Activated naive CD4-positive, alpha-beta T cell treated with anti-CD3 and anti-CD28 coated beads, Interleukin-2, amount 50 U/mL, for 24 hours (primary cell): ENCODE results near the gene PBLD.
"Not testable (repeated sequence)": the region's sequence is repeated elsewhere in the genome, so short reads cannot be mapped to it uniquely, and the experiment has no call there.

Experiments
- H3K27ac Mint-ChIP-seq: one replicate; pipeline ENCODE4 v1.8.0; 2021; ENCODE audit warnings: mild to moderate bottlenecking, mixed read lengths
- H3K27me3 Mint-ChIP-seq: one replicate; pipeline ENCODE4 v1.8.0; 2021; ENCODE audit warnings: mixed read lengths
- H3K36me3 Mint-ChIP-seq: one replicate; pipeline ENCODE4 v1.8.0; 2021; ENCODE audit warnings: mixed read lengths
- H3K4me1 Mint-ChIP-seq: one replicate; pipeline ENCODE4 v1.8.0; 2021; ENCODE audit warnings: mixed read lengths
- H3K4me3 Mint-ChIP-seq: one replicate; pipeline ENCODE4 v1.8.0; 2021; ENCODE audit warnings: mild to moderate bottlenecking, mixed read lengths
- H3K9me3 Mint-ChIP-seq: one replicate; pipeline ENCODE4 v1.8.0; 2021; ENCODE audit warnings: mixed read lengths

PBLD gene

DNA sequence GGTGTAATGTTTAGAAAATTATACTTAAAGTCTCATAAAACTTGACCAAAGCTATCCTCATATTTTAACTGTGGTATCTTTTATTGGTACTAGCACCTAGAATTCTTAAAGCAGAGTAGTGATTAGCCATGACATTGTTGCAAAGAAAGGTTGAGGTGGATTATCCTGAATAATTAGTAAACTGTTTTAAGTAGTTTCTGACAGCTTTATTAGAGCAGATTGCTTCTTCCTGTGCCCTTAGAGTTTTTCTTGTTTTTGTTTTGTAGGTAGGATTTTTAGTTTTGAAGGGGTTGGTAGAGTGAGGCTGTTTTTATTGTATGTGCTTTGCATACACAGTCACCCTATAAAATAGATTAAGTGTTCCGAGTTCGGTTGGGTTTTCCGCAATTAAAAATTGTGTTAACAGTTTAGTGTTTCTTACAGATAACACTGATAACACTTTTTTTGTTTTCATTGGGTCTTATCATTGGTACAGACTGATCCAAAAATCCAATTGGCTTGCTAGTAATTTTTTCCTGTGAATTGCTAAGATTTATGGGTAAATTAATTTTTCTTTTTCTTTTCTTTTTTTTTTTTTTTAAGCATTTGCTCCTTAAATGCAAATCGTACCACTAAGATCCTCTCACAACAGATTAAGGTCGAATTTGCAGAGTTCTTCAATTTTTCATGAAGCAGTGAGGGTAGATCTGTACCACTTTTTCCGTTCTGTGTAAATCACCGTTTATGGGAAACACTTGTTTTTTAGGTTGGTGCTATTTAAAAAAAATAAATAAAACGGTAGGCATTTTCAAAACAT lies 2.1 kb upstream of the PBLD start:
- peak overlapping the region; percentile 100 for H3K4me3 Mint-ChIP-seq
- peaks cover 68% of the 10 kb centered on the region for H3K4me1 Mint-ChIP-seq
- peaks cover 27% of the 10 kb centered on the region for H3K36me3 Mint-ChIP-seq
- peak overlapping the region; percentile 96 for H3K27ac Mint-ChIP-seq
- H3K27me3 Mint-ChIP-seq, result no peaks in the 10 kb centered on the region
- no peaks in the 10 kb centered on the region for H3K9me3 Mint-ChIP-seq

DNA sequence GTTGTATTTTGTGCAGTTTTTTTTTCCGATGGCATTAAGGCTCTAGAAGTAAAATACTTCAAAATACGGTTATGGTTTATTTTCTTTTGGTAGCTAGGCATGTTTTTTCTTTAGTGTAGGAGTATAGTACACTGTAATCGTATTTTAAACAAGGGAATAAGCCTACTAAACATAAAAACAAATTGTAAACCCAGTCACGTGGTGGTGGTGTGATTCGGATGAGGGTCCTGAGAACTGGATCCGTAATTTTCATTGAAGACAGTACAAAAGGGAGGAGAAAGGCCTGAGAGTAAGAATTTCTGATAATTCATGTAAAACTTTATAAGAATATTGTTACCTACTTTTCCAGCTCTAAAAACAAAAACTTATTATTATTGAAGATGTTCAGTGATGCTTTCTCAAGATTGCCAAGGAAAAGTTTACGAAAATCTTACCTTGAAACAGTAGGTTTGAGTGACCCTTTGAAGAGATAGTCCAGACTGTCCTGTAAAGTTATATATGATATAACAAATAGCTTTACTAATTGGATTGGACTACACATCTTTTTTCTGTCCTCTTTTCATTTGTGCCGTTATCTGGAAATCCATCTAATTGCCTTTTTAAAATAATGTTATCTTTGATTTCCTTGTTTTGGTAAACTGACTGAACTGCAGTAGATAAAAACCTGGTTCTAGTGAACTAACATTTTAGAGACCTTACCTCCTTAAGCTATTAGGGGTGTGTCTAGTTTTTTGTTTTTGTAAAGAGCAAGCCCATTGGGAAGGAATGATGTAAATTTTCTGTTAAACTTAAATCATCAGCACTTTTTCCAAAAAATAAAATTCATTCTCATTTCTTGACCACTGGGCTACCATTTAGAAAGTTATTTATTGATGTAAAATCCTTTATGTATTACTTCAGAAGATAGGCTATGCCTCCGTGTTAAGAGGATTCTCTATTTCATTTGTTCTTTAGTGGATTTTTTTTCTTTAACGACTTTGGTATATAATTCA lies 1.0 kb upstream of the PBLD start:
- Mint-ChIP-seq H3K36me3 (peaks cover 24% of the 10 kb centered on the region), H3K9me3 (no peaks in the 10 kb centered on the region), H3K27ac (peak overlapping the region; percentile 100), H3K4me1 (peaks cover 63% of the 10 kb centered on the region), H3K27me3 (no peaks in the 10 kb centered on the region), H3K4me3 (peak overlapping the region; percentile 100)

DNA sequence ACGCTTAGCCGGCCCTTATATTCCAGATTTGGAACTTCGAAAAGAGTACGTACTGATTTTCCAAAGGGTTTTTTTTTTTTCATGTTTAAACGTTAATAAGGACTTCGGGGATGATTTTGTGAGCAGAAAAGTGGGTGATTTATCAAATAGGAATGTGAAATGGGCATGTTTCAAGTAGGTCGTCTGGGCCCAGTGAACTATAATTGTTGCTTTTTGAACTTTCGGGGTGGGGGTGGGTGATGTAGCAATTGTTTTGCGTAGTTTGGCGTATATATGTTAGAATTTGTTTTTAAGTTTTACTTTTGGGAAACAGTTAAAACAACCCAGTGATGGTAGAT lies 299 bp upstream of the PBLD start:
- H3K4me1 Mint-ChIP-seq, result peaks cover 65% of the 10 kb centered on the region
- peak overlapping the region; percentile 100 for H3K27ac Mint-ChIP-seq
- peaks cover 22% of the 10 kb centered on the region for H3K36me3 Mint-ChIP-seq
- H3K9me3 Mint-ChIP-seq, result no peaks in the 10 kb centered on the region
- H3K4me3 Mint-ChIP-seq, result peak overlapping the region; percentile 100
- H3K27me3 Mint-ChIP-seq, result no peaks in the 10 kb centered on the region

DNA sequence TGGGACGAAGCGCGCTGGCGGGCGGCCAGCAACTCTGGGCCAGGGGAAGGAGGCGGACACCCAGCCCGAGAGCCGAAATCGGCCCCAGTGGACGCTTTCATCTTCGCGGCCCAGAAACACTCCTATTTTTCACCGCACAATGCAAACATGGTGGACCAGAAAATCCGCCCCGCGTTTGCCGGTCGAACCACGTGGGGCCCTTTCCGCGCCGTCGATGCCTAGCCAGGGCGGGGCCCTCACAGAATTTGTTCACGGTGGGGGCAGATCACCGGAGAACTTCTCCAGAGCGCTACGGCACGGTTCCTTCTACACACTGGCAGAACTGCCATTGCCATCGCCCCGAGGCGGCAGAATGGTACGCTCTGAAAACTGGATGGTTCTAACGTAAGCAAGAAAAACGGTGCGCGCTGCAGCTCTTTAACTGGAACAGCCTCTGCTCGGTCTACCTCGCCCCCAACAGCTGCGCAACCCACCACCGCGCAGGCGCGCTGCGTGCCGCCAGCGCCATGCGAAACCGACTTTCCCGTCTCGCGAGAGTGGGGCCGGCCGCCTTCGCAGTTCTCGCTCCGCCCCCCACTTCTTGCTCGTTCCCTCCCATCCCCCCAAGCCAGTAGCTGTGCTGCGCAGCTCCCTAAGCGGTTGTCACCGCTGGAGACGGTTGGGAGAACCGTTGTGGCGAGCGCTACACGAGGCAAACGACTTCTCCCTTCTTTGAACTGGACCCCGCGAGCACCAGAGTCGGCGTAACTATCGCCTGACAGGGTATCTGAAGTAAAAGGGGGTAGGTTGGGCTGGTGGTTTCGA lies 1.1 kb downstream of the PBLD start, which contains the start of gene HNRNPH3:
Gene HNRNPH3 (plus strand): TSS at position 610 of the 804 bp plus-strand sequence. CDS start 5,158 bp downstream, outside the sequence.
- H3K9me3 Mint-ChIP-seq, result no peaks in the 10 kb centered on the region
- peaks cover 52% of the 10 kb centered on the region for H3K4me1 Mint-ChIP-seq
- peak within 1 kb of the TSS; percentile 100 for H3K4me3 Mint-ChIP-seq
- no peaks in the 10 kb centered on the region for H3K27me3 Mint-ChIP-seq
- peaks cover 18% of the 10 kb centered on the region for H3K36me3 Mint-ChIP-seq
- H3K27ac Mint-ChIP-seq, result peak within 1 kb of the TSS; percentile 100

DNA sequence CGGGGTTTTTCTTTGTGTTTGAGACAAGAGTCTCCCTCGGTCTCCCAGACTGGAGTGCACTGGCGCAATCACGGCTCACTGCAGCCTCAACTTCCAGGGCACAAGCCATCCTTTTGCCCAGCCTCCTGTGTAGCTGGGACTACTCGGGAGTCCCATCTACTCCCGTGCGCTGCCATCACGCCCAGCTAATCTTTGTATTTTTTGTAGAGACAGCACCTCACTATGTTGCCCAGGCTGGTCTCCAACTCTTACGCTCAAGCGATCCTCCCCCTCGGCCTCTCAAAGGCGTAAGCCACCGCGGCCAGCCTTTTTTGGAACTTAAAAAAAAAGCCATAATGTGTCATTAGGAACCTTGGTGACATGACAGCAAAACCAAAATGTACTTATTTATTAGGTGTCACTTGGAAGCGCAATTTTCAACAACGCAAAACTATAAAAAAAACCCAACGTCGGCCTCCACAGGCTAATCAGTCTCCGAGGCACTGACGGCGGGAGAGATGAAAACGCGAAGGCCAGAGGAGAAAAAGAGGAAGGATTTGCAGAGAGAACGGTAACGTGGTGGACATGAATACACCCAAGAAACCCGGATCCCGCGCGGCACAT lies 1.8 kb downstream of the PBLD start:
- peak overlapping the region; percentile 100 for H3K27ac Mint-ChIP-seq
- H3K4me1 Mint-ChIP-seq, result peaks cover 45% of the 10 kb centered on the region
- no peaks in the 10 kb centered on the region for H3K9me3 Mint-ChIP-seq

DNA sequence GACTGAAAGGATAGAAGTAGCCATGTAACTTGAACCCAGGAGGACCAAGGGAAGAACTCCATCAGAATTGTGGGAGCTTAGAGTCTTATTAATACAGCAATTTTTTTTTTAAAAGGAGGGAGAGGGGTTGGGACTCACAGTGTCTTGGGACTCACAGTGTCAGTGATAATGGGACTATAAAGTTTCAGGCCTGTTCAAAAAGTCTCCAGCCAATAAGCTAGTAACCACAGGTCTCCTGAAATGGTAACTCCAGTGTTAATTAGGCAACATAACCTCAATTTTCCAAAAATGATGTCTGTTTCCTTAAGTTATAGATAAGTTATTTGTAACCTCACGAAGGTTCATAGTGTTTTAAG lies 3.2 kb downstream of the PBLD start:
- peaks cover 10% of the 10 kb centered on the region for H3K36me3 Mint-ChIP-seq
- H3K4me3 Mint-ChIP-seq, result no peak overlapping the region
- H3K27me3 Mint-ChIP-seq, result no peaks in the 10 kb centered on the region
- H3K9me3 Mint-ChIP-seq, result no peaks in the 10 kb centered on the region
- peaks cover 30% of the 10 kb centered on the region for H3K4me1 Mint-ChIP-seq
- peak overlapping the region; percentile 93 for H3K27ac Mint-ChIP-seq

More for the DNA sequence above, 1.8 kb downstream of the PBLD start:
- H3K4me3 Mint-ChIP-seq, result peak overlapping the region; percentile 100
- H3K27me3 Mint-ChIP-seq, result no peaks in the 10 kb centered on the region
- H3K36me3 Mint-ChIP-seq, result peaks cover 14% of the 10 kb centered on the region

DNA sequence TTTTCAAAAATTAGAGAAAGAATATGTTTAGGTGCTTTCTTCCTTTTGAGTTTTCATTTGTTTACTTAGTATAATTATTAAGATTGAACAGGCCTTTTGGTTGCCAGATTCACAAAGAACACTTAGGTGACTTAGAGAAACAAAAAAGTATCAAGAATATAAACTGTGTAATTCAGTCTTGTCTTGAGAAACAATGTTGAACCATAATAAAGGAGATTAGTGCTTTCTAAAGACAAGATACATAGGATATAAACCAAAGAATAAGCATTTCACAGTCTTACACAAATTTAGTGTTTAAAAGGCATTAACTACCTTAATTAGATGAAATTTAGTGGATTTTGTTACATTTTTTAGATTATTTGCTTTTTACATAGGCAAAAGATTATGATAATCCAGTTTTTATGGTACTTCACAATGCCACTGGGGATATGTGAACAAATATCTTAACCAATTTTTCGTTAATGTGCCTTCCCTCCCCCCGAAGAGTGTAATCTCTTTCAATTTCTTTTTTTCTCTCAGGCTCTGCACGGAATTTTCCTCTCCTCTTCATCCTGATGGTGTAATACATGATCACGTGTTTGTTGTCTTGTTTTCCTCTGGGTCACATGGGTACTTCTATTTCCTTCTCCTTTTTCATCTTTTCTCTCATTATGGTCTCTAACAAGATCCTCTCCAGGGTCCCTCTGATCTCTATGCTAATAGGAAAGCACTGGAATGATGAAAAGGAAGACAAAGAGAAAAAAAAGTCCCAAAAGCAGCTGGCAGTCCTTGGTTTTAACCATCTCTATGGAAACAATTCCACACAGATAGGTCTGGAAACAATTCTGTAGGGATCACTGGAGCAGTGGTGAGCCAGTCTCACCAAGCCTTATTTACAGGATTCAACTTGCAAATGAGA lies 4.6 kb downstream of the PBLD start:
- peak overlapping the region; percentile 71 for H3K4me3 Mint-ChIP-seq
- peaks cover 28% of the 10 kb centered on the region for H3K4me1 Mint-ChIP-seq
- H3K9me3 Mint-ChIP-seq, result no peaks in the 10 kb centered on the region
- H3K27ac Mint-ChIP-seq, result peak overlapping the region; percentile 89
- H3K36me3 Mint-ChIP-seq, result peaks cover 5% of the 10 kb centered on the region
- no peaks in the 10 kb centered on the region for H3K27me3 Mint-ChIP-seq

DNA sequence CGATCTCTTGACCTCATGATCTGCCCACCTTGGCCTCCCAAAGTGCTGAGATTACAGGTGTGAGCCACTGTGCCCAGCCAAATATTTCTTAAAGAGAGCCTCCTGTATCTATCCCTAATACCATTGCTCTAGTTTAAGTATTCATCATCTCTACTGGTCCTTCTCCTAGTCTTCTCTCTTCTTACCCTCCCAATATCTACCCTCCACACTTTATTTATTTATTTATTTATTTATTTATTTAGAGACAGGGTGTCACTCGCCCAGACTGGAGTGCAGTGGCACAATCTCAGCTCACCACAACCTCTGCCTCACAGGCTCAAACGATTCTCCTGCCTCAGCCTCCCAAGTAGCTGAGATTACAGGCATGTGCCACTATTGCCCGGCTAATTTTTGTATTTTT lies 8.3 kb downstream of the PBLD start:
- H3K36me3 Mint-ChIP-seq, H3K27me3 Mint-ChIP-seq, H3K4me3 Mint-ChIP-seq, H3K9me3 Mint-ChIP-seq, H3K27ac Mint-ChIP-seq: not testable (repeated sequence)
- peaks cover 11% of the 10 kb centered on the region for H3K4me1 Mint-ChIP-seq

DNA sequence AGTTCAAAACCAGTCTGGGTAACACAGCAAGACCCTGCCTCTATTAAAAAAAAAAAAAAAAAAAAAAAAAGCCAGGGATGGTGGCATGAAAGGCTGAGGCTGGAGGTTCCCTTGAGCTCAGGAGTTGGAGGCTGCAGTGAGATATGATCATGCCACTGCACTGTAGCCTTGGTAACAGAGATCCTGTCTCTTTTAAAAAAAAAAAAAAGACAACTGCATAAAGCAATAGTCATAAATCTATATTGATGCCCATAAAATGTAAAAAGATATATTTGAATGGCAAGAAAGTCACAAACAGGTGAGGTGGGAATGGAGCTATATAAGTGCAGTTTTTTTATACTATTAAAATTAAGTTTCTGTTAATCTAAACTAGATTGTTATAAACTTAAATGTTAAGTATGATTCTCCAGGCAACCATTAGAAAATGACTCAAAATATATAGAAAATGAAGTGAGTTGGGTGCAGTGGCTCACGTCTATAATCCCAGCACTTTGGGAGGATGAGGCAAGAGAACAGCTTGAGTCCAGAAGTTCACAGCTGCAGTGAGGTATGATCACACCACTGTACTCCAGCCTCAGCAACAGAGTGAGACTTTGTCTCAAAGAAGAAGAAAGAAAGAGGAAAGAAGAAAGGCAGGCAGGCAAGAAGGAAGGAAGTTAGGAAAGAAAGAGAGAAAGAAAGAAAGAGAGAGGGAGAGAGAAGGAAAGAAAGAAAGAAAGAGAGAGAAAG lies 14.2 kb downstream of the PBLD start:
- H3K4me3 Mint-ChIP-seq, result no peak overlapping the region
- no peaks in the 10 kb centered on the region for H3K27me3 Mint-ChIP-seq
- H3K9me3 Mint-ChIP-seq, result no peaks in the 10 kb centered on the region
- peaks cover 9% of the 10 kb centered on the region for H3K36me3 Mint-ChIP-seq
- peaks cover 7% of the 10 kb centered on the region for H3K4me1 Mint-ChIP-seq
- H3K27ac Mint-ChIP-seq, result no peak overlapping the region

DNA sequence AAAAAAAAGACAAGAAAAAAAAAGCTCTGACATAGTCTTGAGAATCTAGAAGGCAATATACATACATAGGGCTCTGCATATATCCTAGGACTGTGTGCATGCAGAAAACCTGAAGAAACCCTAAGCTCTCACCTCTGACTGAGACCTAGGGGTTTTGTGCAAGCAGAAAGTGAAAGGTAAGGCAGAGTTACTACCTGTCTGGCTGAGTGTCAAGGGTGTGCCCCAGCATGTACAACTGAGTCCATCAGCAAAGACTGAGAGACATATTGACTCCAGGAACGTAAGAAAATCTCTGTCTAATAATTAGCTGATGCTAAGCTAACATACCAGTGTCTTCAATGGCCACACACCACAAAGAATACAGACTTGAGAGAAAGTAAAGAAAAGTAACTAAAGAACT lies 17.1 kb downstream of the PBLD start:
- H3K27me3 Mint-ChIP-seq, result no peaks in the 10 kb centered on the region
- H3K36me3 Mint-ChIP-seq, result peaks cover 9% of the 10 kb centered on the region
- H3K4me3 Mint-ChIP-seq, result no peak overlapping the region
- peaks cover 7% of the 10 kb centered on the region for H3K4me1 Mint-ChIP-seq
- H3K27ac Mint-ChIP-seq, result peak overlapping the region; percentile 30
- H3K9me3 Mint-ChIP-seq, result no peaks in the 10 kb centered on the region

DNA sequence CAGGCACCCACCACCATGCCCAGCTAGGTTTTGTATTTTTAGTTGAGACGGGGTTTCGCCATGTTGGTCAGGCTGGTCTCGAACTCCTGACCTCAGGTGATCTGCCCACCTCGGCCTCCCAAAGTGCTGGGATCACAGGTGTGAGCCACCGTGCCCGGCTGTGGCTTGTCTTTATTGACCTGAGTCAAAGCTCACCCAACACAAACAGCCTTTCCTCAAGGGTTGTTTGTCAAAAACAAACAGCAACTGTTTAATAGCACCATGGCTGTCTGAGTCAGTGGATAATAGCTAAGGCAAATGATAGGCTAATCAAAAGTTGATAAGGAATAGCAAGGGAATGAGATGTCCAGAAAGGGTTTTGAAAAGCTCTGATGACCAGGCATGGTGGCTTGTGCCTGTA lies 17.8 kb downstream of the PBLD start:
- H3K27me3 Mint-ChIP-seq, H3K4me1 Mint-ChIP-seq, H3K36me3 Mint-ChIP-seq, H3K9me3 Mint-ChIP-seq, H3K27ac Mint-ChIP-seq, H3K4me3 Mint-ChIP-seq: not testable (repeated sequence)

DNA sequence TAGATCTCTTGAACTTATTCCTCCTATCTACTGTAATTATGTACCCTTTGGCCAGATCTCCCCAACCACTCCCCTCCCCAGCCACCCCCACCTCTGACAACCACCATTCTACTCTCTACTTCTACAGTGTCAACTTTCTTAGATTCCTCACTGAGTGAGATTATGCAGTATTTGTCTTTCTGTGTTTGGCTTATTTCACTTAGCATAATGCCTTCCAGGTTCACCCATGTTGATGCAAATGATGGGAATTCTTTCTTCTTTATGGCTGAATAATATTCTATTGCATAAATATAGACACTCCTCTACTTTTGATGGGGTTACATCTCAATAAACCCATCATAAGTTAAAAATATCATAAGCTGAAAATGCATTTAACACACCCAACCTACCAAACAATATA lies 22.2 kb downstream of the PBLD start:
- no peaks in the 10 kb centered on the region for H3K9me3 Mint-ChIP-seq
- H3K36me3 Mint-ChIP-seq, result no peaks in the 10 kb centered on the region
- H3K27ac Mint-ChIP-seq, result no peak overlapping the region
- no peaks in the 10 kb centered on the region for H3K27me3 Mint-ChIP-seq
- H3K4me1 Mint-ChIP-seq, result peaks cover 7% of the 10 kb centered on the region
- no peak overlapping the region for H3K4me3 Mint-ChIP-seq

DNA sequence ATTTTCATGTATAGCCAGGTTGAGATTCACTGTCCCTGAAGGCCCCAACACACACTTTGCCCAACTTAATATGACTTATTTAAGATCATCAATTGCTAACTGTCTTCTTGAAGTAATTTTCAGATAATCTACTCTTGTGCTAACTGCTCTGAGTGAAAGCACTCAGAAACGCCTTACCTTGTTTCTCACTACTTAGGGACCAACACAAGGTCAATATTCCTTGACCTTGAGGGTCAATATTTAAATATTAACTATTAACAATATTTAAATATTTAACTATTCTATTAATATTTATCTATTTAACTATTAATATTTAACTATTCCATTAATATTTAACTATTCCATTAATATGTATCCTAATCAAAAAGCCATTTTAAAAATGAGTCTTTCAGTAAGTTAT lies 26.9 kb downstream of the PBLD start:
- no peak overlapping the region for H3K27ac Mint-ChIP-seq
- H3K9me3 Mint-ChIP-seq, result no peaks in the 10 kb centered on the region
- H3K4me3 Mint-ChIP-seq, result no peak overlapping the region
- no peaks in the 10 kb centered on the region for H3K36me3 Mint-ChIP-seq
- no peaks in the 10 kb centered on the region for H3K27me3 Mint-ChIP-seq
- H3K4me1 Mint-ChIP-seq, result peaks cover 5% of the 10 kb centered on the region
